NCI-H1930 (cell line): ENCODE results near the gene EVA1C.

Source experiments
- DNase-seq, 2 experiments: peaks; one replicate each; lab custom pipeline; 2025; lab: John Stamatoyannopoulos, UW

EVA1C gene

DNA sequence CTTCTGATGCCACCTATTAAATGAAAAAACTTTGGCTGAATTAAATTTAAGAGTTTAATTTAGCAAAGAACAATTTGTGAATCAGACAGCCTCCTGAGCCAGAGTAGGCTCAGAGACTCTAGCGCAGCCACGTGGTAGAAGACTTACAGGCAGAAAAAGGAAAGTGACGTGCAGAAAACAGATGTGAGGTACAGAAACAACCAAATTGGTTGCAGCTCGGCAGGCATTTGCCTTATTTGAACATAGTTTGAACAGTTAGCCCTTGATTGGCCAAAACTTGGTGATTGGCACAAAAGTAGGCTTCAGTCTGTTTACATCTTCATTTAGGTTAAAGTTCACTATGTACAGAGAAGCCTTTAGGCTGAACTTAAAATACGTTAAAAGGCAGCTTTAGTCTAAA is 149.9 kb downstream of the EVA1C start:
- DNase-seq: no peak

DNA sequence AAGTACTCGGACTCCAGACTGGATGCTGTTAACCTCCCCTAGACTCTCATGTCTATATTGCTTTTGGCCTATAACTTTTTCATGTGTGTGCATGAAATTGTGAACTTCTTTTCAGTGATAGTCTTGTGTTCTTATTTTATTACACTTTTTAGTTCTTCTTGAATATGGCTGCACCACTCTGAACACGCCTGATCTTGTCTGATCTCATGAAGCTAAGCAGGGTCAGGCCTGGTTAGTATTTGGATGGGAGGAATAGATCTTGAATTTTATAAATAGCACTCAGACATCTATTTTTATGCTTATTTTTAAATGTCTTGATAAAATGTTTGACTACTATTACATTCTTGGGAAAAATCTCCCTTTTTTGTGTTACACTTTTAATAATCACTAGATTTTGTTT is 150.4 kb downstream of the EVA1C start:
- no peak for DNase-seq
